ENCODE measurements around the gene IMPA2. TPM values are rescaled to one million over a fixed set of nuclear protein-coding genes. Genes with fewer than 3 reads are reported as not detected.

Gene IMPA2
- total and polyA plus RNA-seq, 2 experiments from 2014 or later: 8.1 to 13.0 TPM

DNA sequence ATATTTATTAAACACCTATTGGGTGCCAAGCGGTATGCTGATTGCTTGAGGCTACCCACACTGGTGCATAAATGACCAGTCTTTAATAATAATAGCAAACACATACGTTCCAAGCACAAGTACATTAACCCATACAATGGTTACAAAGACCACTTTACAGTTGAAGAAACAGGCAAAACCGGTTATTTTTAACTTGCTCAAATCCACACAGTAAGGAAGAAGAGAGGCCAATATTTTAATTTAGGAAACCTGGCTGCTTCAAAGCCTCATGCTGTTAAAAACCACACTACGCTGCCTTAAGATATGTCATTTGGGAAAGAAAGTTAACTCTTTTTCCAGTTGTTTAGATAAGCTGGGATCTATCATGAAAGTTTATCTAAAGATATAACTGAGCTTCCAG is 2.4 kb upstream of the IMPA2 start:
- no peak for DNase-seq
- Histone ChIP-seq H4K20me1 (ENCODE audit: insufficient read depth) (no peaks in the 10 kb centered on the region), H3F3A (ENCODE audit: insufficient read depth) (peaks cover 11% of the 10 kb centered on the region), H3K27me3 (replicated peaks; ENCODE audit: insufficient read depth) (no peaks in the 10 kb centered on the region), H3K9me3 (ENCODE audit: low read depth) (no peaks in the 10 kb centered on the region), H3K4me1 (ENCODE audit: insufficient read depth) (peaks cover 4% of the 10 kb centered on the region; the same call in 1 of the 2 replicates), H3K36me3 (ENCODE audit: low read depth) (no peaks in the 10 kb centered on the region), H2AFZ (no peak overlapping the region), H3K9me2 (ENCODE audit: insufficient read depth) (no peaks in the 10 kb centered on the region), H3K27ac (no peak overlapping the region), H3K4me3 (no peak overlapping the region), H3K79me2 (ENCODE audit: insufficient read depth) (no peaks in the 10 kb centered on the region), H3K9ac (no peak overlapping the region), H3K4me2 (ENCODE audit: unreplicated experiment) (no peak overlapping the region)
- WGBS, 2 experiments (ENCODE audit: low coverage in 1 of 2, low lambda C conversion rate in 2 of 2, missing lambda C conversion rate in 2 of 2): 97 to 99% methylated on average over 4 of the region's 4 CpGs
- in situ Hi-C loops (cut with MboI): no loop called here
- TF ChIP-seq EZH2phosphoT487 (IDR thresholded peaks at IDR 0.05; ENCODE audit: insufficient read depth, low read depth): no peak
- no peak for TF ChIP-seq EZH2 (IDR thresholded peaks at IDR 0.05; ENCODE audit: insufficient read depth, poor library complexity, severe bottlenecking)

DNA sequence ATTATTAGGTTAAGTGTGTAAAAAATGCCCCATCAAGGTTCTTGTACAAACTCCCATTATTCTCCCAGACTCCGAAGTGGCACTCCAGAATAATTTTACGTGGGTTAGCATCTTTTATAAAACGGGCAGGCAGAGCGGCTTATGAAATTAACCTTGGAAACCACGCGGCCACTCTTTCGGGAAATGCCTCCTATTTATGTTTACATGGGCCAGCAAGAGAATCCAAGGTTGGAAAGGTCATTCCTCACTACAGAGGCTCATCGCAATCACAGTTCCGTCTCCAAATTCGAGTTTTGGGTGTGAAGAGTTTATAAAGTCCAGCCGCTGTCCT is 1.2 kb upstream of the IMPA2 start:
- no peaks in the 10 kb centered on the region for H3K36me3 ChIP-seq (ENCODE audit: low read depth)
- H4K20me1 ChIP-seq (ENCODE audit: insufficient read depth): no peaks in the 10 kb centered on the region
- H3K79me2 ChIP-seq (ENCODE audit: insufficient read depth): no peaks in the 10 kb centered on the region
- peaks cover 11% of the 10 kb centered on the region for H3F3A ChIP-seq (ENCODE audit: insufficient read depth)
- 23 to 27% methylated on average over 11 of the region's 11 CpGs for WGBS, 2 experiments (ENCODE audit: low coverage in 1 of 2, low lambda C conversion rate in 2 of 2, missing lambda C conversion rate in 2 of 2)
- peaks cover 4% of the 10 kb centered on the region; the same call in 1 of the 2 replicates for H3K4me1 ChIP-seq (ENCODE audit: insufficient read depth)
- no peaks in the 10 kb centered on the region for H3K9me2 ChIP-seq (ENCODE audit: insufficient read depth)
- no peak for DNase-seq
- H2AFZ ChIP-seq: peak overlapping the region; percentile 86
- in situ Hi-C loops (cut with MboI): no loop called here
- TF ChIP-seq EZH2 (IDR thresholded peaks at IDR 0.05; ENCODE audit: insufficient read depth, poor library complexity, severe bottlenecking) (no peak), EZH2phosphoT487 (IDR thresholded peaks at IDR 0.05; ENCODE audit: insufficient read depth, low read depth) (no peak)
- peak overlapping the region; percentile 89 for H3K9ac ChIP-seq
- H3K27ac ChIP-seq: peak overlapping the region; percentile 79
- H3K9me3 ChIP-seq (ENCODE audit: low read depth): no peaks in the 10 kb centered on the region
- H3K27me3 ChIP-seq (replicated peaks; ENCODE audit: insufficient read depth): no peaks in the 10 kb centered on the region
- H3K4me2 ChIP-seq (ENCODE audit: unreplicated experiment): peak overlapping the region; percentile 78
- peak overlapping the region; percentile 75 for H3K4me3 ChIP-seq

GRCh38 chr18:11980494-11981191 is 664 bp upstream of the IMPA2 start:
- H3K27ac ChIP-seq: peak overlapping the region; percentile 79
- TF ChIP-seq EZH2phosphoT487 (IDR thresholded peaks at IDR 0.05; ENCODE audit: insufficient read depth, low read depth): no peak
- TF ChIP-seq EZH2 (IDR thresholded peaks at IDR 0.05; ENCODE audit: insufficient read depth, poor library complexity, severe bottlenecking): no peak
- peaks cover 11% of the 10 kb centered on the region for H3F3A ChIP-seq (ENCODE audit: insufficient read depth)
- peak overlapping the region; percentile 78 for H3K4me2 ChIP-seq (ENCODE audit: unreplicated experiment)
- no peaks in the 10 kb centered on the region for H3K9me2 ChIP-seq (ENCODE audit: insufficient read depth)
- no peaks in the 10 kb centered on the region for H3K9me3 ChIP-seq (ENCODE audit: low read depth)
- H3K4me3 ChIP-seq: peak overlapping the region; percentile 75
- peaks cover 4% of the 10 kb centered on the region; the same call in 1 of the 2 replicates for H3K4me1 ChIP-seq (ENCODE audit: insufficient read depth)
- WGBS, 2 experiments (ENCODE audit: low coverage in 1 of 2, low lambda C conversion rate in 2 of 2, missing lambda C conversion rate in 2 of 2): 1% methylated on average over 42 to 73 of the region's 76 CpGs
- H3K79me2 ChIP-seq (ENCODE audit: insufficient read depth): no peaks in the 10 kb centered on the region
- no peaks in the 10 kb centered on the region for H4K20me1 ChIP-seq (ENCODE audit: insufficient read depth)
- no peaks in the 10 kb centered on the region for H3K27me3 ChIP-seq (replicated peaks; ENCODE audit: insufficient read depth)
- peak overlapping the region; percentile 89 for H3K9ac ChIP-seq
- peak; percentile 98 for DNase-seq
- no peaks in the 10 kb centered on the region for H3K36me3 ChIP-seq (ENCODE audit: low read depth)
- H2AFZ ChIP-seq: peak overlapping the region; percentile 86
- in situ Hi-C loops (cut with MboI): no loop called here

DNA sequence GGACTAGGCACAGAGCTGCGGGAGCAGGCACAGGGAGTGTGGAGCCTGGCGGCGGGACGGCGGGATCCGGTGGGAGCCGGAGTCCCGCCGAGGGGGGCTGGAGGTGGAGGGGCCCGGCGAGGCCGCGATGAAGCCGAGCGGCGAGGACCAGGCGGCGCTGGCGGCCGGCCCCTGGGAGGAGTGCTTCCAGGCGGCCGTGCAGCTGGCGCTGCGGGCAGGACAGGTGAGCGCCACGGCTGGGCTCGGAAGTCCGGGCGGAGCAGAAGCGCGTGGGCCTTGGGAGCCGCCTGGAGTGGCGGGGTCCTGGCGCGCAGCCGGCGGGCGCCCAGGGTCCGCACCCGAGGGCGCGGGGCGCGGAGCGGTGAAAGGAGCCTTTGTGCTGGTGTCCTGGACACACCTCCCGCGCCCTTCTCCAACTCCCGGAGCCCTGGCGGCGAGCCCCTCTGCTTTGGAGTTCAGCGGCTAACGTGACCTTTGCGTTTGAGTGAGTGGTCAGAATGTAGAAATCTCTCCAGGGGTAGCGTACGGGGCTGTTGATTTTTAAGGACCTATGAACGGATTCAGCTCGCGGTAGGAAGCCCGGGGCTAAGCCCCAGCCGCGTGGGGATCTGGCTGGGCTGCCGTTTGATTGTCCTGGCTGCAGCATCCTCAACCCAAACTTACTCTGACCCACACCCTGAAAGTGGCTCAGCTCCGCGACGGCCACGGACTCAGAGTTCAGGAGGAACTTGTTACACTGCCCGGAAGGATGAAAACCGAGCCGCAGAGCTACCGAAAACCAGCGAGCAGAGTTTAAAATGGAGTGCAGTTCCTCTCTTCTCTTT is 448 bp downstream of the IMPA2 start:
- in situ Hi-C loops (cut with MboI): no loop called here
- Histone ChIP-seq H3K79me2 (ENCODE audit: insufficient read depth) (no peaks in the 10 kb centered on the region), H3K27ac (no peak overlapping the region), H3K4me3 (peak overlapping the region; percentile 75), H3K9me2 (ENCODE audit: insufficient read depth) (no peaks in the 10 kb centered on the region), H3K9me3 (ENCODE audit: low read depth) (no peaks in the 10 kb centered on the region), H2AFZ (peak overlapping the region; percentile 80), H3K36me3 (ENCODE audit: low read depth) (no peaks in the 10 kb centered on the region), H4K20me1 (ENCODE audit: insufficient read depth) (no peaks in the 10 kb centered on the region), H3K27me3 (replicated peaks; ENCODE audit: insufficient read depth) (no peaks in the 10 kb centered on the region), H3K4me2 (ENCODE audit: unreplicated experiment) (peak overlapping the region; percentile 75), H3F3A (ENCODE audit: insufficient read depth) (peaks cover 11% of the 10 kb centered on the region), H3K4me1 (ENCODE audit: insufficient read depth) (peaks cover 4% of the 10 kb centered on the region; the same call in 1 of the 2 replicates), H3K9ac (peak overlapping the region; percentile 62)
- 2 to 5% methylated on average over 51 to 63 of the region's 71 CpGs for WGBS, 2 experiments (ENCODE audit: low coverage in 1 of 2, low lambda C conversion rate in 2 of 2, missing lambda C conversion rate in 2 of 2)
- peak; percentile 52 for DNase-seq
- no peak for TF ChIP-seq EZH2 (IDR thresholded peaks at IDR 0.05; ENCODE audit: insufficient read depth, poor library complexity, severe bottlenecking)
- TF ChIP-seq EZH2phosphoT487 (IDR thresholded peaks at IDR 0.05; ENCODE audit: insufficient read depth, low read depth): no peak
